Skin of body (tissue), 2 donors: Measurements from ENCODE around the gene PRRC2B. TPM values are rescaled to one million over a fixed set of nuclear protein-coding genes. Genes with fewer than 3 reads are reported as not detected.
"Not testable (repeated sequence)": the region's sequence is repeated elsewhere in the genome, so short reads cannot be mapped to it uniquely, and the experiment has no call there.

Experiments
- DNase-seq: peaks from one replicate; lab custom pipeline; 2025; lab: John Stamatoyannopoulos, UW
- total RNA-seq: library from RNA; depleted of rRNA; stranded (reverse); fragments of >200 nt; gene quantifications from one replicate; pipeline ENCODE4 v1.2.3, GENCODE V29; 2014

Gene PRRC2B
- 78.8 TPM for total RNA-seq

GRCh38 chr9:131393622-131394463 lies at the start of gene PRRC2B:
Gene PRRC2B, plus strand, starts transcription at chr9:131394086. Its CDS starts 36,059 bp downstream, at chr9:131430145.
- peak; percentile 83 for DNase-seq

DNA sequence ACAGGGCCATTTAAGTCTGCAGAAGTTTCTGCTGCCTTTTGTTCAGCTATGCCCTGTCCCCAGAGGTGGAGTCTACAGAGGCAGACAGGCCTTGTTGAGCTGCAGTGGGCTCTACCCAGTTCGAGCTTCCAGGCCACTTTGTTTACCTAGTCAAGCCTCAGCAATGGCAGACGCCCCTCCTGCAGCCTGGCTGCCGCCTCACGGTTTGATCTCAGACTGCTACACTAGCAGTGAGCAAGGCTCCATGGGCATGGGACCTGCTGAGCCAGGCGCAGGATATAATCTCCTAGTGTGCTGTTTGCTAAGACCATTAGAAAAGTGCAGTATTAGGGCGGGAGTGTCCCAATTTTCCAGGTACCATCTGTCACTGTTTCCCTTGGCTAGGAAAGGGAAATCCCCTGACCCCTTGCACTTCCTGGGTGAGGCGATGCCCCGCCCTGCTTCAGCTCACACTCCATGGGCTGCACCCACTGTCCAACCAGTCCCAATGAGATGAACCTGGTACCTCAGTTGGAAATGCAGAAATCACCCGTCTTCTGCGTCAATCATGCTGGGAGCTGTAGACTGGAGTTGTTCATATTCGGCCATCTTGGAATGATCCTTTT lies 48.9 kb upstream of the PRRC2B start:
- not testable (repeated sequence) for DNase-seq

GRCh38 chr9:131346559-131346958 lies 47.3 kb upstream of the PRRC2B start:
- DNase-seq: no peak

- no peak for DNase-seq
Measured at GRCh38 chr9:131347376-131348020, 46.4 kb upstream of the PRRC2B start.

- DNase-seq: no peak
Measured at GRCh38 chr9:131348631-131349521, 45.0 kb upstream of the PRRC2B start.

DNA sequence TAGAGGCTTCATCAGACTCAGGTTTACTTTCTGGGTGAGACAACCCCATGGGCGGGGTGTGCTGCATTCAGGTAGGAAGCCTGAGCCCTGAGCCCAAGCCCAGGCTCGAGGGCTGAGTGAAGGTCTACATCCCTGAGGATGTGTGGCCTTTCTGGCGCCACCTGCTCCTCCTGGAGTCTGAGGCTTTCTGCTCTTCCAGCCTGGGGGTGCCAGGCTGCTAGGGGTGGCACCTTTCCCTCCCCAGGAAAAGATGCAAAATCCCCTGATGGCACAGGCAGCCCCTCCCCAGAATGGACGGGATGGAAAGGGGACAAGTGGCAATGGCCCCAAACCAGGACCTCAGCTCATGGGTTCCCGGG lies 44.4 kb upstream of the PRRC2B start:
- DNase-seq: no peak

- peak; percentile 57 for DNase-seq
Measured at GRCh38 chr9:131349881-131350563, 43.9 kb upstream of the PRRC2B start.

DNA sequence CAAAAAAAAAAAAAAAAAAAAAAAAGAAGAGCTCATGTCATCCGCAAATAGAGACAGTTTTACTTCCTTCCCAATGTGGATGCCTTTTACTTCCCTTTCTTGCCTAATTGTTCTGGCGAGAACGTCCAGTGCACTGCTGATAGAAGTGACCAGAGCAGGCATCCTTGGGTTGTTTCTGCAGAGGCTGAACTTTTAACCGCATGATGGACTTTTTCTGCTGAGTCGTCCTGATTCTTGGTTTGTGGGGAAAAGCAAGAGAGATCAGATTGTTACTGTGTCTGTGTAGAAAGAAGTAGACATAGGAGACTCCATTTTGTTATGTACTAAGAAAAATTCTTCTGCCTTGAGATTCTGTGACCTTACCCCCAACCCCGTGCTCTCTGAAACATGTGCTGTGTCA lies 37.4 kb upstream of the PRRC2B start:
- not testable (repeated sequence) for DNase-seq

DNA sequence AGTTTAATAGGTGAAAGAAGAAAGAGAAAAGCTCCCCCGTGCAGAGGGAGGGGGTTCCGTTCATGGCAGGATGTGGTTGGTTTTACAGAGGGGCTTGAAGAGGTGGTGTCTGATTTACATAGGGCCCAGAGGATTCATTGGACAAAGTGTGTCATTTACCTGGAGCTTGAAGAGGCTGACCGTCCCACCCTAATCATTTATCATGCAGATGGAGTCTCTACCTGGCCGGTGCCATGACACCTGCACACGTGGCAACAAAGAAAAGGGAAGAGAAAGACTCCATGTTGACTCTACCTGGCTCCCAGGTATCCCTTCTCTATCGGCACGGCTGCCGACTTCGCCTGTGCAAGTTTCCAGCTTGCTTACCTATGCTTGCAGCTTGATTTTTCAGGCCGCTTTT lies 35.3 kb upstream of the PRRC2B start:
- no peak for DNase-seq

- DNase-seq: no peak
Measured at GRCh38 chr9:131361202-131361833, 32.6 kb upstream of the PRRC2B start.

DNA sequence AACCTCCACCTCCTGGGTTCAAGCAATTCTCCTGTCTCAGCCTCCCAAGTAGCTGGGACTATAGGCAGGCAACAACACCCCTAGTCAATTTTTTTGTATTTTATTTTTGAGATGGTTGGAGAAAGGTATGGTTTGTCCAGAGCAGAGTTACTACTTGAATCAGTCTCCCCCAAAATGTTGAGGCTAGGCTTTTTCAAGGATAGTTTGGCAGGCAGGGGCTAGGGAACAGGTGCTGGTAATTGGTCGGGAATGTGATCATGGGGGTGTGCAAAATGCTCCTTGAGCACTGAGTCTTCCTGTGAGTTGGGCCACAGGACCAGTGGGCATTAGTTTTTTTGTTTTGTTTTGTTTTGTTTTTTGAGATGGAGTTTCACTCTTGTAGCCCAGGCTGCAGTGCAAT lies 28.3 kb upstream of the PRRC2B start:
- DNase-seq: no peak

DNA sequence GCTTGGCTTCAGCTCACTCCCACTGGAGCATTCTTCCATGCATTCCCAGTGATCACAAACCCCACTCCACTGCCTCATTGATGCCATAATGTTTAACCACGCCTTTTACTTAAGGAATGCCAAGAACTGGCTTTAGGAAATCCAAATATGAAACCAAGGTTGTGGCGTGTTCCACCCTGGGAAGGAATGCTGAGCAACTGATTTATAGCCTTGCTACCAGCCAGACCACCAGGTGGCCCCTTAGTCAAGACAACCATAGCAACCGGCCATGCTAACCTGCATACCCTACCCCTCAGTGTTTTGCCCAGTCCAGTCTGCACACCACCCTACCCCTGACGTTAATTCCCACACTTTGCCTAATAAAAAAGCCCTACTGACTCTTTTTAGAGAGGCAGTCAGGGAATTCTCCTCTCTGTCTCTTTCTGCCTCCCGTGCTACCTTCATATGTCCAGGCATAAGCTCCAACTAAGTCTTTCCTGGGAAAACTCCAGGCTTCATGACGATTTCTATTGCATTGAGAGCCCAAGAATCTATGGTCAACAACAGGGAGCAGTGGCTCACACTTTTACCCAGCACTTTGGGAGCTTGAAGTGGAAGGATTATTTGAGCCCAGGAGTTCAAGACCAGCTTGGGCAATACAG lies 27.0 kb upstream of the PRRC2B start:
- no peak for DNase-seq

- no peak for DNase-seq
Measured at GRCh38 chr9:131367450-131367849, 26.4 kb upstream of the PRRC2B start.

DNA sequence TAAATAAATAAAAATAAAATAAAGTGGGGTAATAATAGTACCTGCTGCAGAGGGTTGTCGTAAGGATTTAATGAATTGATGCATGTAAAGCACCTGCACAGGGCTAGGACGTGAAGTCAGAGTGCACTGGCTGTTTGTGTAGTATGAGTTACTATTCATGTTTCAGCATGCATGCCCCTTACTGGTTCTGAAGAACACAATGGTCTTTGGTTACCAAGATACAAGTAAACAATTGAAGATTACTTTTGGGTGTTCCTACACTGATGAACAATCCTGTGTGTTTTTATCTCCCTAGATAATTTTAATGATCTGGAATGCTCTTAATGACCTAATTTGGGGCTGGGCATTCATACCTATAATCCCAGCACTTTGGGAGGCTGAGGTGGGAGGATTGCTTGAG lies 23.2 kb upstream of the PRRC2B start:
- no peak for DNase-seq

DNA sequence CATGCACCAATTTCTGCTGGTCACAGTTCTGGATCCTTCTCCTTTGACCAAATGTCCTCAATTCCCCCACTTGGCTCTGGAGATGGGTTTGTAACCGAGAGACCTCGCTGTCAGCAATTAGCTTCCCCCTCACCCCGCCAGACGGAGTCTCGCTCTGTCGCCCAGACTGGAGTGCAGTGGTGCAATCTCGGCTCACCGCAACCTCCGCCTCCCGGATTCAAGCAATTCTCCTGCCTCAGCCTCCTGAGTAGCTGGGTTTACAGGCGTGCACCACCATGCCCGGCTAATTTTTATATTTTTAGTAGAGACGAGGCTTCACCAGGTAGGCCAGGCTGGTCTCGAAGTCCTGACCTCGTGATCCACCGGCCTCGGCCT lies 21.3 kb upstream of the PRRC2B start:
- DNase-seq: not testable (repeated sequence)

- DNase-seq: not testable (repeated sequence)
Measured at GRCh38 chr9:131374638-131375037, 19.2 kb upstream of the PRRC2B start.

DNA sequence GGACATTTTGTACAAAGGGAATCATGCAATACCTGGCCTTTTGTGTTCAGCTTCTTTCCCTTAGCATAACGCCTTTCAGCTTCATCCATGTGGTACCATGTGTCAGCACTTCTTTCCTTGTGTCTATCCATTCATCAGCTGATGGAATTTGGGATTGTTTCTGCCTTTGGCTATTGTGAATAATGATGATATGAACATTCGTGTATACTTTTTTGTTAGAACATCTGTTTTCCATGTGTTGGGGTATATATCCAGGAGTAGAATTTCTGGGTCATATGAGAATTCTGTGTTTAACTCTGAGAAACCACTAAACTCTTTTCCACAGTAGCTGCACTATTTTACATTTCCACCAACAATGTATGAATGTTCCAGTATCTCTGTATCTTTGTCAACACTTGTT lies 14.8 kb upstream of the PRRC2B start:
- no peak for DNase-seq

GRCh38 chr9:131382850-131383729 lies 10.8 kb upstream of the PRRC2B start:
- DNase-seq: peak; percentile 75

GRCh38 chr9:131385296-131385695 lies 8.6 kb upstream of the PRRC2B start:
- DNase-seq: no peak
